ENCODE results near the gene NRAS.
"Not testable (repeated sequence)": the region's sequence is repeated elsewhere in the genome, so short reads cannot be mapped to it uniquely, and the experiment has no call there.

The NRAS gene

GRCh38 chr1:114716304-114717170, at the start of gene NRAS:
NRAS (minus strand) TSS chr1:114716771; CDS start chr1:114716160, 611 bp downstream.
- peaks cover 4% of the 10 kb centered on the region; the same call in 1 of the 2 replicates for H3K4me1 ChIP-seq
- H3K27me3 ChIP-seq (ENCODE audit: low read depth): no peaks in the 10 kb centered on the region
- peaks cover 64% of the 10 kb centered on the region for H3K36me3 ChIP-seq (replicated peaks)
- peak within 1 kb of the TSS; percentile 81 for H3K4me3 ChIP-seq
- peak; percentile 79 to 95 for DNase-seq (ENCODE audit: low spot score in 2 of 2)
- no peaks in the 10 kb centered on the region for H3K9me3 ChIP-seq
- in situ Hi-C loops (cut with MboI; ENCODE audit: low sequenced_read_pairs): no loop called here

GRCh38 chr1:114764689-114765088, 48.1 kb upstream of the NRAS start:
- no peak overlapping the region for H3K4me3 ChIP-seq
- H3K27me3 ChIP-seq (ENCODE audit: low read depth): no peaks in the 10 kb centered on the region
- in situ Hi-C loops (cut with MboI; ENCODE audit: low sequenced_read_pairs): no loop called here
- H3K4me1 ChIP-seq: no peaks in the 10 kb centered on the region
- no peaks in the 10 kb centered on the region; the same call in 1 of the 2 replicates for H3K36me3 ChIP-seq (replicated peaks)
- DNase-seq (ENCODE audit: low spot score in 2 of 2): no peak
- H3K9me3 ChIP-seq: no peaks in the 10 kb centered on the region

- Histone ChIP-seq H3K4me3 (peak overlapping the region; percentile 100), H3K9me3 (no peaks in the 10 kb centered on the region), H3K36me3 (replicated peaks) (peaks cover 9% of the 10 kb centered on the region), H3K4me1 (peaks cover 22% of the 10 kb centered on the region), H3K27me3 (ENCODE audit: low read depth) (no peaks in the 10 kb centered on the region)
- in situ Hi-C loops (cut with MboI; ENCODE audit: low sequenced_read_pairs): no loop called here
- no peak for DNase-seq (ENCODE audit: low spot score in 2 of 2)
Observed at GRCh38 chr1:114758256-114758832, 41.8 kb upstream of the NRAS start.

GRCh38 chr1:114757455-114758255, 41.1 kb upstream of the NRAS start, which contains the start of gene CSDE1:
CSDE1 (minus strand) TSS chr1:114757984; CDS start chr1:114739890, 18,094 bp downstream.
- no peaks in the 10 kb centered on the region for H3K27me3 ChIP-seq (ENCODE audit: low read depth)
- in situ Hi-C loops (cut with MboI; ENCODE audit: low sequenced_read_pairs): no loop called here
- peaks cover 9% of the 10 kb centered on the region for H3K36me3 ChIP-seq (replicated peaks)
- peak within 1 kb of the TSS; percentile 100 for H3K4me3 ChIP-seq
- H3K4me1 ChIP-seq: peaks cover 28% of the 10 kb centered on the region
- peak; percentile 97 for DNase-seq (ENCODE audit: low spot score in 2 of 2)
- H3K9me3 ChIP-seq: no peaks in the 10 kb centered on the region

GRCh38 chr1:114756949-114757454, 40.4 kb upstream of the NRAS start:
- in situ Hi-C loops (cut with MboI; ENCODE audit: low sequenced_read_pairs): no loop called here
- Histone ChIP-seq H3K9me3 (no peaks in the 10 kb centered on the region), H3K4me1 (peaks cover 28% of the 10 kb centered on the region), H3K36me3 (replicated peaks) (peaks cover 9% of the 10 kb centered on the region), H3K27me3 (ENCODE audit: low read depth) (no peaks in the 10 kb centered on the region), H3K4me3 (peak overlapping the region; percentile 100)
- DNase-seq (ENCODE audit: low spot score in 2 of 2): peak in 1 of 2 experiments; percentile 44

GRCh38 chr1:114756009-114756892, 39.7 kb upstream of the NRAS start:
- Histone ChIP-seq H3K4me1 (peaks cover 28% of the 10 kb centered on the region), H3K36me3 (replicated peaks) (peaks cover 9% of the 10 kb centered on the region), H3K27me3 (ENCODE audit: low read depth) (no peaks in the 10 kb centered on the region), H3K4me3 (peak overlapping the region; percentile 100), H3K9me3 (no peaks in the 10 kb centered on the region)
- in situ Hi-C loops (cut with MboI; ENCODE audit: low sequenced_read_pairs): no loop called here
- no peak for DNase-seq (ENCODE audit: low spot score in 2 of 2)

- Histone ChIP-seq H3K36me3 (replicated peaks) (peaks cover 14% of the 10 kb centered on the region), H3K4me3 (peak overlapping the region; percentile 100), H3K4me1 (peaks cover 28% of the 10 kb centered on the region), H3K27me3 (ENCODE audit: low read depth) (no peaks in the 10 kb centered on the region), H3K9me3 (no peaks in the 10 kb centered on the region)
- no peak for DNase-seq (ENCODE audit: low spot score in 2 of 2)
- in situ Hi-C loops (cut with MboI; ENCODE audit: low sequenced_read_pairs): no loop called here
Observed at GRCh38 chr1:114755006-114755931, 38.7 kb upstream of the NRAS start.

- H3K27me3 ChIP-seq (ENCODE audit: low read depth); H3K4me3 ChIP-seq; H3K9me3 ChIP-seq; in situ Hi-C loops (cut with MboI; ENCODE audit: low sequenced_read_pairs); DNase-seq (ENCODE audit: low spot score in 2 of 2): not testable (repeated sequence)
- peaks cover 28% of the 10 kb centered on the region for H3K4me1 ChIP-seq
- H3K36me3 ChIP-seq (replicated peaks): peaks cover 29% of the 10 kb centered on the region
Observed at GRCh38 chr1:114753702-114754101, 37.1 kb upstream of the NRAS start.

- peaks cover 35% of the 10 kb centered on the region for H3K36me3 ChIP-seq (replicated peaks)
- no peaks in the 10 kb centered on the region for H3K9me3 ChIP-seq
- in situ Hi-C loops (cut with MboI; ENCODE audit: low sequenced_read_pairs): no loop called here
- H3K4me1 ChIP-seq: peaks cover 24% of the 10 kb centered on the region
- H3K27me3 ChIP-seq (ENCODE audit: low read depth): no peaks in the 10 kb centered on the region
- no peak overlapping the region for H3K4me3 ChIP-seq
- DNase-seq (ENCODE audit: low spot score in 2 of 2): no peak
Observed at GRCh38 chr1:114753143-114753542, 36.6 kb upstream of the NRAS start.

- no peak for DNase-seq (ENCODE audit: low spot score in 2 of 2)
Observed at GRCh38 chr1:114750780-114751179, 34.2 kb upstream of the NRAS start.

GRCh38 chr1:114749835-114750234, 33.3 kb upstream of the NRAS start:
- H3K36me3 ChIP-seq (replicated peaks): peaks cover 58% of the 10 kb centered on the region
- in situ Hi-C loops (cut with MboI; ENCODE audit: low sequenced_read_pairs): no loop called here

More at GRCh38 chr1:114750780-114751179, 34.2 kb upstream of the NRAS start:
- peaks cover 20% of the 10 kb centered on the region for H3K4me1 ChIP-seq
- no peaks in the 10 kb centered on the region for H3K9me3 ChIP-seq
- H3K27me3 ChIP-seq (ENCODE audit: low read depth): no peaks in the 10 kb centered on the region
- H3K36me3 ChIP-seq (replicated peaks): peaks cover 50% of the 10 kb centered on the region
- in situ Hi-C loops (cut with MboI; ENCODE audit: low sequenced_read_pairs): no loop called here
- H3K4me3 ChIP-seq: no peak overlapping the region

More at GRCh38 chr1:114749835-114750234, 33.3 kb upstream of the NRAS start:
- H3K4me1 ChIP-seq: peaks cover 13% of the 10 kb centered on the region
- H3K27me3 ChIP-seq (ENCODE audit: low read depth): no peaks in the 10 kb centered on the region
- no peaks in the 10 kb centered on the region for H3K9me3 ChIP-seq
- H3K4me3 ChIP-seq: no peak overlapping the region
- no peak for DNase-seq (ENCODE audit: low spot score in 2 of 2)
